Neural cell (in vitro differentiated cells): ENCODE results near the gene STEAP1B. TPM values are rescaled to one million over a fixed set of nuclear protein-coding genes. Genes with fewer than 3 reads are reported as not detected.

Experiments
- H2AFZ ChIP-seq: fragments of 200-600, 300-800 bp; sonication (generic), shearing (Covaris generic); 2 replicates; pipeline ENCODE4 v1.6.0; 2014; ENCODE audit warnings: low read depth, mild to moderate bottlenecking, antibody characterized with exemption, low read length, moderate library complexity
- H3F3A ChIP-seq: fragments of 200-600 bp; shearing (Covaris generic); 2 replicates; pipeline ENCODE4 v1.6.1; 2016; ENCODE audit warnings: mild to moderate bottlenecking, moderate library complexity, mixed read lengths, antibody characterized with exemption, low read length; ENCODE audit not compliant: insufficient read depth, poor library complexity, severe bottlenecking
- H3K27ac ChIP-seq: fragments of 200-600, 300-800 bp; sonication (generic), shearing (Covaris generic); 2 replicates; pipeline ENCODE4 v1.5.1; 2014; ENCODE audit warnings: mild to moderate bottlenecking, low read length, moderate library complexity
- H3K27me3 ChIP-seq: fragments of 300-800, 200-600 bp; sonication (generic), shearing (Covaris generic); 2 replicates; pipeline ENCODE4 v1.6.0; 2014; ENCODE audit warnings: mild to moderate bottlenecking, low read depth, low read length, moderate library complexity; ENCODE audit not compliant: insufficient read depth
- H3K36me3 ChIP-seq: fragments of 300-800, 200-600 bp; sonication (generic), shearing (Covaris generic); 2 replicates; pipeline ENCODE4 v1.5.1; 2014; ENCODE audit warnings: mild to moderate bottlenecking, antibody characterized with exemption, low read length, moderate library complexity; ENCODE audit not compliant: insufficient read depth
- H3K4me2 ChIP-seq: fragments of 300-800, 200-600 bp; sonication (generic), shearing (Covaris generic); 2 replicates; pipeline ENCODE4 v1.6.0; 2014; ENCODE audit warnings: mild to moderate bottlenecking, low read length
- H3K4me3 ChIP-seq: fragments of 300-800, 200-600 bp; sonication (generic), shearing (Covaris generic); 2 replicates; pipeline ENCODE4 v1.5.1; 2014; ENCODE audit warnings: mild to moderate bottlenecking, low read length, moderate library complexity
- H3K79me2 ChIP-seq: fragments of 200-600 bp; shearing (Covaris generic); replicated peaks from 2 replicates; pipeline ENCODE4 v1.6.0; 2014; ENCODE audit warnings: mild to moderate bottlenecking, low read length, moderate library complexity; ENCODE audit not compliant: insufficient read depth
- H3K9ac ChIP-seq: fragments of 300-800, 200-600 bp; sonication (generic), shearing (Covaris generic); 2 replicates; pipeline ENCODE4 v1.6.1; 2016; ENCODE audit warnings: mild to moderate bottlenecking, low read length, mixed read lengths
- H3K9me2 ChIP-seq: fragments of 200-600 bp; shearing (Covaris generic); 2 replicates; pipeline ENCODE4 v1.6.1; 2016; ENCODE audit warnings: mild to moderate bottlenecking, low read length, mixed read lengths; ENCODE audit not compliant: insufficient read depth
- H3K9me3 ChIP-seq: fragments of 200-600, 300-800 bp; sonication (generic), shearing (Covaris generic); 2 replicates; pipeline ENCODE4 v1.6.1; 2016; ENCODE audit warnings: mild to moderate bottlenecking, mixed run types, low read length, moderate library complexity, mixed read lengths
- H4K20me1 ChIP-seq: fragments of 200-600 bp; shearing (Covaris generic); 2 replicates; pipeline ENCODE4 v1.6.1; 2016; ENCODE audit warnings: mild to moderate bottlenecking, mixed run types; ENCODE audit not compliant: insufficient read depth
- EP300 ChIP-seq: fragments of 450-650 bp; conservative IDR thresholded peaks from 2 replicates; pipeline ENCODE4 v1.6.1; 2014; ENCODE audit warnings: antibody characterized with exemption, mild to moderate bottlenecking, moderate library complexity; ENCODE audit not compliant: poor library complexity, severe bottlenecking
- EZH2 ChIP-seq: fragments of 200-600, 300-800 bp; shearing (Covaris generic), sonication (generic); IDR thresholded peaks from 2 replicates; pipeline ENCODE4 v1.6.1; 2014; ENCODE audit warnings: antibody characterized with exemption, low read length, borderline replicate concordance, mild to moderate bottlenecking; ENCODE audit not compliant: insufficient read depth, poor library complexity, severe bottlenecking
- MXI1 ChIP-seq: fragments of 450-650 bp; conservative IDR thresholded peaks from 2 replicates; pipeline ENCODE4 v1.6.1; 2014; ENCODE audit warnings: antibody characterized with exemption, mild to moderate bottlenecking; ENCODE audit not compliant: poor library complexity, severe bottlenecking
- POLR2AphosphoS5 ChIP-seq: IDR thresholded peaks from 2 replicates; pipeline ENCODE4 v1.6.1; 2012
- RAD21 ChIP-seq: fragments of 450-650 bp; conservative IDR thresholded peaks from 2 replicates; pipeline ENCODE4 v1.6.1; 2014; ENCODE audit warnings: antibody characterized with exemption, mild to moderate bottlenecking, moderate library complexity
- REST ChIP-seq: IDR thresholded peaks from 2 replicates; pipeline ENCODE4 v1.6.1; 2012; ENCODE audit warnings: borderline replicate concordance
- SMC3 ChIP-seq: fragments of 450-650 bp; conservative IDR thresholded peaks from 2 replicates; pipeline ENCODE4 v1.6.1; 2014; ENCODE audit warnings: antibody characterized with exemption, mild to moderate bottlenecking, moderate library complexity; ENCODE audit not compliant: poor library complexity
- TAF1 ChIP-seq: IDR thresholded peaks from 2 replicates; pipeline ENCODE4 v1.6.1; 2012; ENCODE audit warnings: low read depth
- polyA plus RNA-seq: library from polyadenylated mRNA; depleted of rRNA; stranded (reverse); fragments of >200 nt; gene quantifications from 2 replicates; pipeline ENCODE4 v1.2.3, GENCODE V29; 2014
- TF ChIP-seq, protein P1 (sequence below): fragments of 450-650 bp; IDR thresholded peaks from 2 replicates; pipeline ENCODE4 v1.5.1; 2014; ENCODE audit warnings: antibody characterized with exemption, mild to moderate bottlenecking, moderate library complexity; ENCODE audit not compliant: poor library complexity, severe bottlenecking

STEAP1B gene
- polyA plus RNA-seq, 1 donor from 2014 or later, result 0.51 TPM

DNA sequence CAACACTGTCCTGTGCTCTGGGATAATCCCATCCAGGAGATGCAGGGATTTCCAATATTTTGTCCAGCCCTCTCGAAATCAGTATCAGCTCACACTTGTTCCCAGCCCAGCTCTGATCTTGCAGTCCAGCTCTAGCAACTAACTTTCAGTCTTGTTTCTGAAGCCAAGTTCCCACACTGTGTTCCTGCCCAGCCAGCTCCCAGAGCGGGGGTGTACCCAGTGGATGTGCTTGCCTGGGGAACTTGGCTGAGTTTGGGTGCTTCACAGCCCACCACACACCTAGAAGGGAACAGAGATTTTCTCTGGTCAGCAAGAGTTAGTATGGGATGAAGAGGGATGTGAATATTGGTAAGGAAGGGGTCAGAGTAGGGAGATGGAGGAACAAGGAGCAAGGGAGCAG is 85.6 kb downstream of the STEAP1B start:
- no peak for TF ChIP-seq REST
- TF ChIP-seq MXI1, result no peak
- TF ChIP-seq RAD21, result no peak
- TF ChIP-seq EP300, result no peak
- no peak for TF ChIP-seq EZH2
- no peak for TF ChIP-seq TAF1
- TF ChIP-seq SMC3, result no peak
- no peak for TF ChIP-seq POLR2AphosphoS5
- TF ChIP-seq, protein P1, sequence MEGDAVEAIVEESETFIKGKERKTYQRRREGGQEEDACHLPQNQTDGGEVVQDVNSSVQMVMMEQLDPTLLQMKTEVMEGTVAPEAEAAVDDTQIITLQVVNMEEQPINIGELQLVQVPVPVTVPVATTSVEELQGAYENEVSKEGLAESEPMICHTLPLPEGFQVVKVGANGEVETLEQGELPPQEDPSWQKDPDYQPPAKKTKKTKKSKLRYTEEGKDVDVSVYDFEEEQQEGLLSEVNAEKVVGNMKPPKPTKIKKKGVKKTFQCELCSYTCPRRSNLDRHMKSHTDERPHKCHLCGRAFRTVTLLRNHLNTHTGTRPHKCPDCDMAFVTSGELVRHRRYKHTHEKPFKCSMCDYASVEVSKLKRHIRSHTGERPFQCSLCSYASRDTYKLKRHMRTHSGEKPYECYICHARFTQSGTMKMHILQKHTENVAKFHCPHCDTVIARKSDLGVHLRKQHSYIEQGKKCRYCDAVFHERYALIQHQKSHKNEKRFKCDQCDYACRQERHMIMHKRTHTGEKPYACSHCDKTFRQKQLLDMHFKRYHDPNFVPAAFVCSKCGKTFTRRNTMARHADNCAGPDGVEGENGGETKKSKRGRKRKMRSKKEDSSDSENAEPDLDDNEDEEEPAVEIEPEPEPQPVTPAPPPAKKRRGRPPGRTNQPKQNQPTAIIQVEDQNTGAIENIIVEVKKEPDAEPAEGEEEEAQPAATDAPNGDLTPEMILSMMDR, result no peak
- Histone ChIP-seq H3K9me2 (no peaks in the 10 kb centered on the region), H3K27ac (no peak overlapping the region), H3K9me3 (no peaks in the 10 kb centered on the region), H3K9ac (no peak overlapping the region), H3K4me3 (no peak overlapping the region), H3K36me3 (no peaks in the 10 kb centered on the region), H2AFZ (no peak overlapping the region), H4K20me1 (no peaks in the 10 kb centered on the region), H3K27me3 (no peaks in the 10 kb centered on the region), H3F3A (no peaks in the 10 kb centered on the region), H3K79me2 (no peaks in the 10 kb centered on the region), H3K4me2 (no peak overlapping the region)

GRCh38 chr7:22413211-22413610 is 86.8 kb downstream of the STEAP1B start:
- Histone ChIP-seq H3K9me2 (no peaks in the 10 kb centered on the region), H4K20me1 (no peaks in the 10 kb centered on the region), H3K27me3 (no peaks in the 10 kb centered on the region), H3K9me3 (no peaks in the 10 kb centered on the region), H3F3A (no peaks in the 10 kb centered on the region), H3K4me3 (no peak overlapping the region), H3K36me3 (no peaks in the 10 kb centered on the region), H2AFZ (no peak overlapping the region), H3K27ac (no peak overlapping the region), H3K9ac (no peak overlapping the region), H3K4me2 (no peak overlapping the region), H3K79me2 (no peaks in the 10 kb centered on the region)
- no peak for TF ChIP-seq RAD21

GRCh38 chr7:22411977-22412693 is 87.9 kb downstream of the STEAP1B start:
- Histone ChIP-seq H3K4me2 (no peak overlapping the region), H3K4me3 (no peak overlapping the region), H3K27ac (no peak overlapping the region), H3K79me2 (no peaks in the 10 kb centered on the region), H3K27me3 (no peaks in the 10 kb centered on the region), H4K20me1 (no peaks in the 10 kb centered on the region), H3F3A (no peaks in the 10 kb centered on the region), H3K9me2 (no peaks in the 10 kb centered on the region), H3K9ac (no peak overlapping the region), H3K9me3 (no peaks in the 10 kb centered on the region), H2AFZ (no peak overlapping the region), H3K36me3 (no peaks in the 10 kb centered on the region)
- TF ChIP-seq POLR2AphosphoS5, result no peak
- no peak for TF ChIP-seq SMC3
- no peak for TF ChIP-seq RAD21
- no peak for TF ChIP-seq EZH2
- no peak for TF ChIP-seq TAF1
- no peak for TF ChIP-seq MXI1
- TF ChIP-seq, protein P1, result no peak
- TF ChIP-seq EP300, result no peak
- no peak for TF ChIP-seq REST
